Stomach (tissue), 4 donors: Measurements from ENCODE around the gene TMEM135.

ENCODE experiments used
- CTCF ChIP-seq, 7 experiments: fragments of 450-650 bp in 4 of 7; fragments of 200-600 bp in 3 of 7; sonication (generic) in 3 of 7; IDR thresholded peaks; one replicate each; pipeline ENCODE4 v1.5.1; 2016 to 2019; ENCODE audit warnings: antibody characterized with exemption in 7 of 7, control low read depth in 2 of 7, mild to moderate bottlenecking in 1 of 7
- EP300 ChIP-seq: sonication (generic); formaldehyde crosslinking; IDR thresholded peaks from one replicate; pipeline ENCODE4 v1.6.1; 2017; ENCODE audit warnings: antibody characterized with exemption
- POLR2A ChIP-seq, 4 donors: fragments of 450-650 bp; IDR thresholded peaks; one replicate each; pipeline ENCODE4 v1.6.1; 2016; ENCODE audit warnings: antibody characterized with exemption in 4 of 4, control low read depth in 2 of 4, mild to moderate bottlenecking in 1 of 4, moderate library complexity in 1 of 4
- POLR2AphosphoS5 ChIP-seq, 3 donors: sonication (generic); formaldehyde crosslinking; IDR thresholded peaks; one replicate each; pipeline ENCODE4 v1.6.1; 2016; ENCODE audit warnings: antibody characterized with exemption in 3 of 3

GRCh38 chr11:87035976-87036583, 1.7 kb upstream of the TMEM135 start:
- TF ChIP-seq CTCF (IDR thresholded peaks at IDR 0.05) (no peak), POLR2A (IDR thresholded peaks at IDR 0.05) (no peak), EP300 (no peak), POLR2AphosphoS5 (IDR thresholded peaks at IDR 0.05) (no peak)
